ENCODE data around the gene NR5A2.

DNA sequence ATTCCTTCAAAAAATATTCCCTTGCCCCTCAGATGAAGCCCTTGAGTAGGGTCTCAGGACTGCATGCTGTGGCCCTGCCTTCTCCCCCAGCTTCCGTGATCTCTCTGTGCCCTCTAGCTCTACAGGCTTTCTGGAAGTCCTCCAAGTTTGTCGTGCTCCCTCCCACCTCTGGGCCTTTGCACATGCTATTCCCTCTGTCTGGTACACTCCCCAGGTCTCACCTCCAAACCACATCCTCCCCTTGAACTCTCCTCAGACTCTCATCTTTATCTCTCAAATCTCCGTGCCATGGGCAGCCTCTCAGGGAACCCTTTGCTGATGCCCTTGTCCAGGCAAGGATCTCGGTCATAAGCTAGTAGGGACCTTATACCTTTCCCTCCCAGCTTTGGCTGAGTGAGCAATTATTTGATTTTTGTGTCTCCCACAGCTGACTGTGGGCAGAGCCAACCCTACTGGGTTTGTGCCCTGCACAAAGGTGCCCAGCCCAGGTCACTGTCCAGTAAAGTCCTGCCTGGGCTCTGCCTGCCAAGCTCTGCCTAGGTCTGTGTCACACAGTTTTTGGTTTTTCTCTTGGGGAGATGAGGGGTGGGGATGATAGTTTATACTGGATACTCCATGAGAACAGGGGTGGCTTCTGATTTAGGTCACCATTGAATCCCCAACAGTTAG is 194.2 kb downstream of the NR5A2 start:
- no peak for TF ChIP-seq POLR2AphosphoS5 (IDR thresholded peaks at IDR 0.05)
- TF ChIP-seq, protein P1, sequence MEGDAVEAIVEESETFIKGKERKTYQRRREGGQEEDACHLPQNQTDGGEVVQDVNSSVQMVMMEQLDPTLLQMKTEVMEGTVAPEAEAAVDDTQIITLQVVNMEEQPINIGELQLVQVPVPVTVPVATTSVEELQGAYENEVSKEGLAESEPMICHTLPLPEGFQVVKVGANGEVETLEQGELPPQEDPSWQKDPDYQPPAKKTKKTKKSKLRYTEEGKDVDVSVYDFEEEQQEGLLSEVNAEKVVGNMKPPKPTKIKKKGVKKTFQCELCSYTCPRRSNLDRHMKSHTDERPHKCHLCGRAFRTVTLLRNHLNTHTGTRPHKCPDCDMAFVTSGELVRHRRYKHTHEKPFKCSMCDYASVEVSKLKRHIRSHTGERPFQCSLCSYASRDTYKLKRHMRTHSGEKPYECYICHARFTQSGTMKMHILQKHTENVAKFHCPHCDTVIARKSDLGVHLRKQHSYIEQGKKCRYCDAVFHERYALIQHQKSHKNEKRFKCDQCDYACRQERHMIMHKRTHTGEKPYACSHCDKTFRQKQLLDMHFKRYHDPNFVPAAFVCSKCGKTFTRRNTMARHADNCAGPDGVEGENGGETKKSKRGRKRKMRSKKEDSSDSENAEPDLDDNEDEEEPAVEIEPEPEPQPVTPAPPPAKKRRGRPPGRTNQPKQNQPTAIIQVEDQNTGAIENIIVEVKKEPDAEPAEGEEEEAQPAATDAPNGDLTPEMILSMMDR (IDR thresholded peaks at IDR 0.05), result no peak
- TF ChIP-seq POLR2A (IDR thresholded peaks at IDR 0.05), result no peak
